ENCODE measurements around the gene SPRR2D.
"Not testable (repeated sequence)": the region's sequence is repeated elsewhere in the genome, so short reads cannot be mapped to it uniquely, and the experiment has no call there.

The SPRR2D gene

GRCh38 chr1:153040950-153041631 lies at the start of gene SPRR2D:
Gene SPRR2D, minus strand, starts transcription at chr1:153041120. Its CDS starts 774 bp downstream, at chr1:153040346.
- no peak for DNase-seq (ENCODE audit: low read depth)

- DNase-seq (ENCODE audit: low read depth): no peak
Measured at GRCh38 chr1:153087652-153088051, 46.7 kb upstream of the SPRR2D start.

GRCh38 chr1:153081736-153082135 lies 40.8 kb upstream of the SPRR2D start:
- no peak for DNase-seq (ENCODE audit: low read depth)

- no peak for DNase-seq (ENCODE audit: low read depth)
Measured at GRCh38 chr1:153072806-153073726, 32.1 kb upstream of the SPRR2D start.

GRCh38 chr1:153071511-153071910 lies 30.6 kb upstream of the SPRR2D start, which contains the start of gene SPRR2B:
Gene SPRR2B, minus strand, starts transcription at chr1:153071611. Its CDS starts 772 bp downstream, at chr1:153070839.
- no peak for DNase-seq (ENCODE audit: low read depth)

- no peak for DNase-seq (ENCODE audit: low read depth)
Measured at GRCh38 chr1:153070243-153070642, 29.3 kb upstream of the SPRR2D start.

- DNase-seq (ENCODE audit: low read depth): peak; percentile 1
Measured at GRCh38 chr1:153058826-153059784, 18.2 kb upstream of the SPRR2D start.

- no peak for DNase-seq (ENCODE audit: low read depth)
Measured at GRCh38 chr1:153058154-153058553, 17.2 kb upstream of the SPRR2D start.

GRCh38 chr1:153057375-153057774 lies 16.5 kb upstream of the SPRR2D start, which contains the start of gene SPRR2A:
Gene SPRR2A, minus strand, starts transcription at chr1:153057512. Its CDS starts 777 bp downstream, at chr1:153056735.
- no peak for DNase-seq (ENCODE audit: low read depth)

- DNase-seq (ENCODE audit: low read depth): not testable (repeated sequence)
Measured at GRCh38 chr1:153056111-153056510, 15.2 kb upstream of the SPRR2D start.

GRCh38 chr1:153049211-153049610 lies 8.3 kb upstream of the SPRR2D start:
- no peak for DNase-seq (ENCODE audit: low read depth)

GRCh38 chr1:153035211-153035610 lies 5.7 kb downstream of the SPRR2D start:
- DNase-seq (ENCODE audit: low read depth): no peak

GRCh38 chr1:153032677-153033308 lies 8.1 kb downstream of the SPRR2D start:
- DNase-seq (ENCODE audit: low read depth): peak; percentile 38

- no peak for DNase-seq (ENCODE audit: low read depth)
Measured at GRCh38 chr1:153032073-153032472, 8.8 kb downstream of the SPRR2D start.

- DNase-seq (ENCODE audit: low read depth): no peak
Measured at GRCh38 chr1:153030895-153031294, 10.0 kb downstream of the SPRR2D start, which contains the start of gene SPRR1B. Gene SPRR1B, plus strand, starts transcription at chr1:153031203. Its CDS starts 1,143 bp downstream, at chr1:153032346.

- no peak for DNase-seq (ENCODE audit: low read depth)
Measured at GRCh38 chr1:153028766-153029165, 12.2 kb downstream of the SPRR2D start.

- no peak for DNase-seq (ENCODE audit: low read depth)
Measured at GRCh38 chr1:153025797-153026196, 15.1 kb downstream of the SPRR2D start.

GRCh38 chr1:153024413-153024812 lies 16.5 kb downstream of the SPRR2D start:
- no peak for DNase-seq (ENCODE audit: low read depth)

- DNase-seq (ENCODE audit: low read depth): no peak
Measured at GRCh38 chr1:153023109-153023508, 17.8 kb downstream of the SPRR2D start.

GRCh38 chr1:153022340-153022739 lies 18.6 kb downstream of the SPRR2D start:
- not testable (repeated sequence) for DNase-seq (ENCODE audit: low read depth)

- not testable (repeated sequence) for DNase-seq (ENCODE audit: low read depth)
Measured at GRCh38 chr1:153021829-153022228, 19.1 kb downstream of the SPRR2D start.
